Breast epithelium (tissue), 4 donors: ENCODE results near the gene ATF3. TPM values are rescaled to one million over a fixed set of nuclear protein-coding genes. Genes with fewer than 3 reads are reported as not detected.
"Not testable (repeated sequence)": the region's sequence is repeated elsewhere in the genome, so short reads cannot be mapped to it uniquely, and the experiment has no call there.

Experiments used
- DNase-seq, 2 donors: peaks; one replicate each; pipeline ENCODE4 v3.0.0-alpha.2; 2019; ENCODE audit warnings: low spot score in 2 of 2
- H3K27ac ChIP-seq, 2 donors: fragments of 200-600 bp; sonication (generic) in 1 of 2; one replicate each; pipeline ENCODE4 v1.5.1; 2016 to 2019; ENCODE audit warnings: mild to moderate bottlenecking in 1 of 2
- H3K27me3 ChIP-seq, 2 donors: fragments of 200-600 bp; sonication (generic) in 1 of 2; one replicate each; pipeline versions ENCODE4 v1.5.1 to v1.6.0; 2017 to 2019; ENCODE audit warnings: control low read depth in 1 of 2, mild to moderate bottlenecking in 1 of 2
- H3K36me3 ChIP-seq: fragments of 200-600 bp; one replicate; pipeline ENCODE4 v1.5.1; 2019
- H3K4me1 ChIP-seq, 2 donors: fragments of 200-600 bp; sonication (generic); one replicate each; pipeline ENCODE4 v1.5.1; 2016 to 2019; ENCODE audit warnings: control low read depth in 1 of 2
- H3K4me3 ChIP-seq, 3 donors: fragments of 200-600 bp; sonication (generic); 1 replicate in 2 of 3; 2 replicates in 1 of 3; pipeline ENCODE4 v1.5.1; 2016 to 2019; ENCODE audit warnings: mild to moderate bottlenecking in 3 of 3, moderate library complexity in 2 of 3
- H3K9me3 ChIP-seq, 2 donors: fragments of 200-600 bp; sonication (generic) in 1 of 2; one replicate each; pipeline ENCODE4 v1.5.1; 2016 to 2019; ENCODE audit warnings: control low read depth in 1 of 2
- POLR2A ChIP-seq: fragments of 450-650 bp; IDR thresholded peaks from one replicate; pipeline ENCODE4 v1.6.1; 2016; ENCODE audit warnings: antibody characterized with exemption, mild to moderate bottlenecking, moderate library complexity
- POLR2AphosphoS5 ChIP-seq, 3 donors: sonication (generic); formaldehyde crosslinking; IDR thresholded peaks; one replicate each; pipeline ENCODE4 v1.6.1; 2017; ENCODE audit warnings: antibody characterized with exemption in 3 of 3
- intact Hi-C: fragments of 100-400 bp; cut with DNase I; formaldehyde crosslinking; loops from one replicate; pipeline ENCODE4 v1.15.1; 2023; ENCODE audit warnings: low total_unique reads
- total RNA-seq, 3 donors: library from RNA; depleted of rRNA; stranded (reverse); fragments of >200 nt; gene quantifications; one replicate each; pipeline ENCODE4 v1.1.0, GENCODE V29; 2016
- TF ChIP-seq, protein P1 (sequence below), 3 donors: fragments of 450-650 bp; IDR thresholded peaks; one replicate each; pipeline ENCODE4 v1.5.1; 2016 to 2017; ENCODE audit warnings: antibody characterized with exemption in 3 of 3, mild to moderate bottlenecking in 3 of 3, moderate library complexity in 3 of 3

The ATF3 gene
- total RNA-seq, 3 donors from 2014 or later, result 6.7 to 90.9 (median 26.9) TPM

DNA sequence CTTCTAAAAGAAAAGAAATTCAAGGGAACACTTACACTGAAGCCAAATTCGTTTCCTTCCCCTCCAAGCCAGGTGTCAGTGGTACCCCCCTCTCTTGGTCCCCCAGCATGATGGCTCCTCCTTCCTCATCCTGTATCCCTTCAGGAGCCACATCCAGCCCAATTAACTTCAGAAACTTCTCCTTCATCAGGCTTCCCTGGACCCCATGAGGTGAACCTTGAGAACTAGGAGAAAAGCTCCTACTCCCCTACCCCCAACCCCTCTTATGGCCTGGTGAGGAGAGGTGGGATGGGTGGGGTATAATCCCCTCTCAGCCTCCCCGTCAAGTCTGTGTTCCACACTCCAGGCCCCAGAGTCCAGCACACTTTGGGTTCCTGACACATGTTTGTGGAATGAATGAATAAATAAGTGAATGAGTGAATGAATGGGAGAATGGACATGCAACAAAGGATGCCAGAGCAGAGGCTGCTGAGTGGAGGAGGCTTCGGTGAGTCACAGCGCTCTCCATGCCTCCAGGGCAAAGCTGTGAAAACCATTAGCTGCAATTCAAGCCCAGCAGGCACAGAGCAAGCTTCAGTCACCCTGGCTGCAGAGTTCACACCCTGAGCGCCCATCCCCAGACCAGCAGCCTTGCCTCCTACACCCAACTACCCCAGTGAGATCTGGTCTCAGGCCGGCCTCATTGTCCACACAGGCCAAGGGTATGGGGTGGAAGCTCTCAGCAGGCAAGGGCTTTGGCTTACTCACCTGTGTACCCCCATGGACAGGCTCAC is 47.3 kb downstream of the ATF3 start:
- Histone ChIP-seq H3K4me1 (no peaks in the 10 kb centered on the region), H3K9me3 (no peaks in the 10 kb centered on the region), H3K27ac (no peak overlapping the region), H3K4me3 (no peak overlapping the region), H3K27me3 (peaks cover 0 to 4% of the 10 kb centered on the region in 2 donors), H3K36me3 (no peaks in the 10 kb centered on the region)
- intact Hi-C loops, result no loop called here
- no peak for DNase-seq
- TF ChIP-seq, protein P1, sequence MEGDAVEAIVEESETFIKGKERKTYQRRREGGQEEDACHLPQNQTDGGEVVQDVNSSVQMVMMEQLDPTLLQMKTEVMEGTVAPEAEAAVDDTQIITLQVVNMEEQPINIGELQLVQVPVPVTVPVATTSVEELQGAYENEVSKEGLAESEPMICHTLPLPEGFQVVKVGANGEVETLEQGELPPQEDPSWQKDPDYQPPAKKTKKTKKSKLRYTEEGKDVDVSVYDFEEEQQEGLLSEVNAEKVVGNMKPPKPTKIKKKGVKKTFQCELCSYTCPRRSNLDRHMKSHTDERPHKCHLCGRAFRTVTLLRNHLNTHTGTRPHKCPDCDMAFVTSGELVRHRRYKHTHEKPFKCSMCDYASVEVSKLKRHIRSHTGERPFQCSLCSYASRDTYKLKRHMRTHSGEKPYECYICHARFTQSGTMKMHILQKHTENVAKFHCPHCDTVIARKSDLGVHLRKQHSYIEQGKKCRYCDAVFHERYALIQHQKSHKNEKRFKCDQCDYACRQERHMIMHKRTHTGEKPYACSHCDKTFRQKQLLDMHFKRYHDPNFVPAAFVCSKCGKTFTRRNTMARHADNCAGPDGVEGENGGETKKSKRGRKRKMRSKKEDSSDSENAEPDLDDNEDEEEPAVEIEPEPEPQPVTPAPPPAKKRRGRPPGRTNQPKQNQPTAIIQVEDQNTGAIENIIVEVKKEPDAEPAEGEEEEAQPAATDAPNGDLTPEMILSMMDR (IDR thresholded peaks at IDR 0.05), result no peak
- TF ChIP-seq POLR2AphosphoS5 (IDR thresholded peaks at IDR 0.05) (no peak), POLR2A (no peak)

- Histone ChIP-seq H3K36me3 (no peaks in the 10 kb centered on the region), H3K27ac (no peak overlapping the region), H3K4me1 (no peaks in the 10 kb centered on the region), H3K4me3 (no peak overlapping the region), H3K9me3 (no peaks in the 10 kb centered on the region), H3K27me3 (peaks cover 0 to 4% of the 10 kb centered on the region in 2 donors)
- intact Hi-C loops, result no loop called here
- no peak for DNase-seq
- TF ChIP-seq POLR2A, result no peak
- no peak for TF ChIP-seq POLR2AphosphoS5 (IDR thresholded peaks at IDR 0.05)
- TF ChIP-seq, protein P1 (IDR thresholded peaks at IDR 0.05), result no peak
Observed at GRCh38 chr1:212656730-212657129, 48.2 kb downstream of the ATF3 start.

GRCh38 chr1:212658250-212658649 is 49.7 kb downstream of the ATF3 start:
- H3K36me3 ChIP-seq, H3K4me1 ChIP-seq, H3K4me3 ChIP-seq, H3K27me3 ChIP-seq, DNase-seq, H3K27ac ChIP-seq, H3K9me3 ChIP-seq, intact Hi-C loops: not testable (repeated sequence)

GRCh38 chr1:212664409-212665199 is 56.0 kb downstream of the ATF3 start:
- Histone ChIP-seq H3K4me1 (no peaks in the 10 kb centered on the region), H3K36me3 (no peaks in the 10 kb centered on the region), H3K9me3 (no peaks in the 10 kb centered on the region), H3K4me3 (peak overlapping the region in 1 of 3 donors; percentile 61), H3K27ac (no peak overlapping the region), H3K27me3 (no peaks in the 10 kb centered on the region)
- no peak for DNase-seq
- intact Hi-C loops, result no loop called here
- no peak for TF ChIP-seq POLR2A

DNA sequence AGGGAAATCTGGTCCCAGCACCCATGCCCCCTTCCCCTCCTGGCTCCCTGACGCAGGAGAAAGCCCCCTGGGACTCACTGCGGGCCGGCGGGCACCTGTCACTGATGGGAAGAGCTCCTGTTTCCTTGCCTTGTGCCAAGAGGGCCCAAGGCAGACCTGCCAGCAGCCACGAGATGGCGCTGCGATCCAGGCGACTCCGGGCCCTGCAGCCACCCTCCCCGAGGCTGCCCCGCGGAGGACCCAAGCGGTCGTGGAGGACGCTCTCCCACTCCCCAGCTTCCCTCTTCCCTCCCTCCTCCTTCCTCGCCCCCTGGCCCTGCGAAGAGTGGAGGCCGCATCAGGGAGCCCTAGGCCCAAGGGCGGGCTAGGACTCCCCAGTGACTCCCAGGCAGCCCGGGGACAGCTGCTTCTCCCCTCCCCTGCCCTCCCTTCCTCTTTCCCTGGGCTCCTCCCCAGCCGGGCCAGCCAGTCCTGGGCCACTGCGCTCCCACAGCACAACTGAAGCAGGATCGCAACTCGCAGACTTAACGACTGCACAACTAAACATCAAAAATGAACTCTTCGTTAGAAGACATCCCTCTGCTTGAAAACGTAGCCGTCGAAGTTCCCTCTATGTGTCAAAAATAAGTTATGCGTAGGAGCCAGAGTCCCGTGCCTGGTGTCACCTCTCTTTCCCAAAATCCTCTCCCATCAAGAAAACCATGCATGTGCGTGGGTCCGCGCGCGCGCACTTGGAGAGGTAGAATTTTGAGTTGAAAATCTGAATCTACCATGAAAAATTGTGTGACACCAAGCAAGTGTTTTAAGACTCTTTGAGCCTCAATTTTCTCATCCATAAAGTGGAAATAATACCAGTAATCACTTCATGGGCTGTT is 56.9 kb downstream of the ATF3 start:
- TF ChIP-seq, protein P1 (IDR thresholded peaks at IDR 0.05), result peak in 2 of 3 donors; percentile 58 to 84
- no peak for TF ChIP-seq POLR2A
- peak in 1 of 3 donors; percentile 43 for TF ChIP-seq POLR2AphosphoS5 (IDR thresholded peaks at IDR 0.05)
- Histone ChIP-seq H3K4me3 (peak overlapping the region; percentile 41 to 61 (median 45)), H3K9me3 (no peaks in the 10 kb centered on the region), H3K36me3 (no peaks in the 10 kb centered on the region), H3K27me3 (no peaks in the 10 kb centered on the region), H3K27ac (peak overlapping the region in 1 of 2 donors; percentile 34), H3K4me1 (no peaks in the 10 kb centered on the region)
- intact Hi-C loops, result no loop called here
- DNase-seq, result peak; percentile 37 to 66
